ENCODE measurements around the gene FAM76B. TPM values are rescaled to one million over a fixed set of nuclear protein-coding genes. Genes with fewer than 3 reads are reported as not detected.
A peak's percentile ranks its signal among the peaks of the same experiment; 100 is the strongest.

Gene FAM76B
- total and polyA plus RNA-seq, 9 donors: 16.7 to 31.7 (median 21.8) TPM

GRCh38 chr11:95788921-95789505 lies 569 bp downstream of the FAM76B start:
- intact Hi-C loops (cut with DNase I): no loop called here
- Histone ChIP-seq H3K27ac (peak overlapping the region; percentile 94 to 99), H3K27me3 (no peaks in the 10 kb centered on the region), H3K9me3 (no peaks in the 10 kb centered on the region), H3K4me3 (peak overlapping the region; percentile 96), H3K4me1 (ENCODE audit: insufficient read depth) (peaks cover 8% of the 10 kb centered on the region), H3K36me3 (no peaks in the 10 kb centered on the region)
- DNase-seq: peak in 1 of 5 donors; percentile 36
- TF ChIP-seq CTCF (IDR thresholded peaks at IDR 0.05): no peak
- 0% methylated on average over 26 to 34 of the region's 34 CpGs for WGBS, 3 donors

DNA sequence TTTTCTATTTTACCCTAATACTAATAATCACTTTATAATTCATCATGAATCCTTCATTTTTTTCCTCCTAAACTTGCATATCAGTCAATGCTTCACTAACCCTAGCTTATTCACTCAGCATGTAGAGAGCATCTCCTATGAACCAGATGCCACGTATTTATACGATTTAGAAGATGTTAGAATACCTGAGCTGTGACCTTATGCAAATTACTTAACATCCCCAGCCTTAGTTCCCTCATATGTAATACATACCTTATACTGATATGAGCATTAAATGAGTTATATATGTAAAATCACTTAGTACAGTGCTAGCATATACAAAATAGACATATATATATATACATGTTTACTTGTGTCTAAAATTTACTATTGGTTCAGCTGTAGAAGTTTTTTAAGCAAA lies 9.0 kb downstream of the FAM76B start:
- Histone ChIP-seq H3K4me1 (ENCODE audit: insufficient read depth) (no peaks in the 10 kb centered on the region), H3K36me3 (no peaks in the 10 kb centered on the region), H3K4me3 (no peak overlapping the region), H3K9me3 (no peaks in the 10 kb centered on the region), H3K27me3 (no peaks in the 10 kb centered on the region), H3K27ac (no peak overlapping the region)
- TF ChIP-seq EP300 (IDR thresholded peaks at IDR 0.05) (no peak), POLR2A (IDR thresholded peaks at IDR 0.05) (no peak), CTCF (IDR thresholded peaks at IDR 0.05) (no peak)
- 86 to 93% (median 87%) methylated on average over 2 of the region's 2 CpGs for WGBS, 3 donors
- intact Hi-C loops (cut with DNase I): no loop called here
- DNase-seq: no peak

DNA sequence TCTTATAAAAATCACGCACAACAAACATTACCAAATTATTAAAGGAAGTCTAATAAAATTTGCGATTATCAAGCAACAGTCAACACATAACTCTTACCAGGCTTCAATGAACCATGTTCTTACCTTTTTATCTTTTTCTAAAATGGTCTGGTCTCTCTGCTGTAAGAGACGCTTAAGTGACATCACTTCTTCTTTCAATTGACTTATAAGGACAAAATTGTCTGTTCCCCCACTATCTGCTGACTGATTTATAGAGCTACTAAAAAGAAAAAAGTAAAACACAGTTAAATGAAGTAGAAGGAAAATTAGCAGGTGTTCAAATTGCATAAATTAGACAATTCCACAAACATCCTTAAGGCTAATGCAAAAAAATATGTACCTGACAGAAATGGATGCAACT lies 10.9 kb downstream of the FAM76B start:
- Histone ChIP-seq H3K27me3 (no peaks in the 10 kb centered on the region), H3K4me1 (ENCODE audit: insufficient read depth) (no peaks in the 10 kb centered on the region), H3K27ac (no peak overlapping the region), H3K9me3 (no peaks in the 10 kb centered on the region), H3K4me3 (no peak overlapping the region), H3K36me3 (no peaks in the 10 kb centered on the region)
- 95 to 99% (median 96%) methylated on average over 3 of the region's 3 CpGs for WGBS, 3 donors
- no peak for DNase-seq
- TF ChIP-seq EP300 (IDR thresholded peaks at IDR 0.05): no peak
- no peak for TF ChIP-seq POLR2A (IDR thresholded peaks at IDR 0.05)
- TF ChIP-seq CTCF (IDR thresholded peaks at IDR 0.05): no peak
- intact Hi-C loops (cut with DNase I): no loop called here

DNA sequence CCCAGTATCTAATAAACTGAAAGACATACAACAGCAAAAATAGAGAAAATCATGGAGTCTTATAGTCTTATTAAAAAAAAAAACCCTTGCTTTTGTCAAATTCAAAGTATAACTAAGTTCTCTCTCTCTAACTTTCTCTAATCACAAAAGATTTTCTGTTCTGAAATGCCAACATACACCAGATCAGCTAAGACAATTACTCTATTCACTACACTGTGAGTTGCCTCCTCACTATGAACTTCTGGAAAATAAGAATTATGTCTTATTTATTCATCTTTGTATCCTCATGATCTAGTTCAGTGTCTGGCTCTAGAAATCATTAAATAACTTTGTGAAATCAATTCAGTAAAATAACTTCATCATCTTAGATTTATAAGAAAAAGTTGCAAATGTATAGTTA lies 12.7 kb downstream of the FAM76B start:
- Histone ChIP-seq H3K4me1 (ENCODE audit: insufficient read depth) (no peaks in the 10 kb centered on the region), H3K36me3 (no peaks in the 10 kb centered on the region), H3K27me3 (no peaks in the 10 kb centered on the region), H3K4me3 (no peak overlapping the region), H3K27ac (no peak overlapping the region), H3K9me3 (no peaks in the 10 kb centered on the region)
- intact Hi-C loops (cut with DNase I): no loop called here
- no peak for DNase-seq
- TF ChIP-seq CTCF (IDR thresholded peaks at IDR 0.05) (no peak), POLR2A (IDR thresholded peaks at IDR 0.05) (no peak)
